Activated CD4-positive, alpha-beta memory T cell treated with anti-CD3 and anti-CD28 coated beads for 36 hours (primary cell): ENCODE measurements around the gene GMEB2. TPM values are rescaled to one million over a fixed set of nuclear protein-coding genes. Genes with fewer than 3 reads are reported as not detected.

Source experiments
- CTCF ChIA-PET: fragments of 350-600 bp; sonication (Branson Sonifier 250); formaldehyde crosslinking; loops from one replicate; lab custom pipeline; 2021; ENCODE audit warnings: antibody characterized with exemption, inconsistent platforms; lab: Charles Lee
- POLR2A ChIA-PET: fragments of 350-600 bp; sonication (Branson Sonifier 250); formaldehyde crosslinking; loops from one replicate; lab custom pipeline; 2021; ENCODE audit warnings: antibody characterized with exemption; lab: Charles Lee
- DNase-seq: peaks from one replicate; pipeline ENCODE4 v3.0.0-alpha.2; 2020
- H3K27ac Mint-ChIP-seq: one replicate; pipeline ENCODE4 v1.8.0; 2021; ENCODE audit warnings: mixed read lengths
- H3K27me3 Mint-ChIP-seq: one replicate; pipeline ENCODE4 v1.8.0; 2021; ENCODE audit warnings: mixed read lengths
- H3K36me3 Mint-ChIP-seq: one replicate; pipeline ENCODE4 v1.8.0; 2021; ENCODE audit warnings: mixed read lengths
- H3K4me1 Mint-ChIP-seq: one replicate; pipeline ENCODE4 v1.8.0; 2021; ENCODE audit warnings: low read depth, mixed read lengths
- H3K4me3 Mint-ChIP-seq: one replicate; pipeline ENCODE4 v1.8.0; 2021; ENCODE audit warnings: mild to moderate bottlenecking, mixed read lengths
- H3K9me3 Mint-ChIP-seq: one replicate; pipeline ENCODE4 v1.8.0; 2021; ENCODE audit warnings: mixed read lengths
- intact Hi-C: fragments of 100-400 bp; cut with micrococcal nuclease; formaldehyde crosslinking; loops from one replicate; pipeline ENCODE4 v1.15.1; 2023
- total RNA-seq, 2 experiments: library from RNA; stranded (reverse); gene quantifications; one replicate each; pipeline ENCODE4 v1.2.3, GENCODE V29; 2021

Gene GMEB2
- total RNA-seq, 2 experiments from 2014 or later: 13.6 to 14.0 TPM

DNA sequence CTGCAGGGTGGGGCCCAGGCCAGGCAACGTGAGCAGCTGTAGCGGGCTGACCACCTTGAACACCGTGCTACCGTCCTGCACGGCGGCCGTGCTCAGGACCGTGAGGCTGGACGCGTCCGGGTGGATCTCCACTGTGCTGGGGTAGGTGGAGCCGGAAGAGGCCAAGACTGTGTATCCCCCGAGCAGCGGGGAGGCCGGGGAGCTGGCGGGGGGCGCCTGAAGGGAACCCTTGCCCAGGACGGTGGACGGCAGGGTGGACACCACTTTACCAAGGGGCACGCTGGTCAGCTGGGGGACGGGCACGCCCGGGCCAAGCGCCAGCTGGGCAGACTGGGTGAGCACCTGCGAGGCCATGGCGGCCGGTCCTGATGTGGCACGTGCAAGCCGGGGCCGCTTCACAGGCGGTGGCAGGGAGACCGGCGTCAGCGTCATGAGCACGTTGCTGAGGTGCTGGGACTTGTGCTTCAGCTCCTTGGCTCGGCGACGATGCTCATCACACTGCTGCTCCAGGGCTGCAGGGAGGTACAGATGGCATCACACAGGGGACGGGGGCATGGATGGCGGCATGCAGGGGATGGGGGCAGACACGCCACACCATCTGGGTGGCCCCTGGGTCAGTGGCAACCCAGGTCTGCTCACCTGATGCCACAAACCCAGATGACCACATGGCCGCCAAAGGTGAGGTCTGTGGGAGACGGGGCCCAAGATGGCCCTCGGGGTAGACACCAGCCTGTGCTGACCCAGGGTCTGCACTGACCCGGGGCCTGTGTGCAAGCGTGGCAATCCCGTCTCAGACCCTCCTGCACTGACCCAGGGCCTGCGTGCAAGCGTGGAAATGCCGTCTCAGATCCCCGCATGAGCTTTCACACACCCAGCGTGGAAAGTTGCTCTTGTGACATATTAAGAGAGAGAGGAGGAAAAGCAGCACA is 36.4 kb downstream of the GMEB2 start:
- peaks cover 22% of the 10 kb centered on the region for H3K36me3 Mint-ChIP-seq
- POLR2A ChIA-PET: no interaction called here
- H3K4me1 Mint-ChIP-seq: no peaks in the 10 kb centered on the region
- no peaks in the 10 kb centered on the region for H3K27me3 Mint-ChIP-seq
- no peak overlapping the region for H3K4me3 Mint-ChIP-seq
- intact Hi-C loops: no loop called here
- CTCF ChIA-PET: interaction anchor here (0.6 kb wide), 1 partner anchor 21 kb away, joined by 4 read pairs; no protein-coding TSS in a partner anchor
- H3K27ac Mint-ChIP-seq: no peak overlapping the region
- no peak for DNase-seq
- H3K9me3 Mint-ChIP-seq: no peaks in the 10 kb centered on the region

GRCh38 chr20:63589261-63590217 is 37.4 kb downstream of the GMEB2 start:
- CTCF ChIA-PET: no interaction called here
- H3K4me3 Mint-ChIP-seq: no peak overlapping the region
- no peaks in the 10 kb centered on the region for H3K4me1 Mint-ChIP-seq
- no peaks in the 10 kb centered on the region for H3K9me3 Mint-ChIP-seq
- H3K27ac Mint-ChIP-seq: no peak overlapping the region
- no peaks in the 10 kb centered on the region for H3K27me3 Mint-ChIP-seq
- H3K36me3 Mint-ChIP-seq: peaks cover 19% of the 10 kb centered on the region
- intact Hi-C loops: no loop called here
- POLR2A ChIA-PET: no interaction called here
- DNase-seq: no peak

DNA sequence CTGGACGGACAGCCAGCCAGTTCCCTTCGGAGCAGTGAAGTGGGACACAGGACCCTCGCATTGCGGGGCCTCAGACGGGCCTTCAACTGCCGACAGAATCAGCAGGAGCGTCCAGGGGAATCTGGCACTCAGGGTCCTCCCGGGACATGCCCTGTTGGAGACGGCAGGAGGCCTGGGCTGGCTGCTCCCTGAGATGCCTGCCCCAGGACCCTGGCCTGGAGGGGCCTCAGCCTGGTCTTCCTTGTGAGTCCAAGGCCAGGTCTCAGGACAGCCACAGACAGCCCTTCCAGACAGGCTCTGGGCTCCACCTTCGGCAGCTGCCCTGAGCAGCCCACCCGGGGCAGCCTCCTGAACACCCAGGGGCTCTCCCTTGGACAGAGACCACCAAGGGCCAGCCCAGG is 38.3 kb downstream of the GMEB2 start:
- intact Hi-C loops: no loop called here
- POLR2A ChIA-PET: no interaction called here
- Mint-ChIP-seq H3K36me3 (peaks cover 19% of the 10 kb centered on the region), H3K27ac (no peak overlapping the region), H3K9me3 (no peaks in the 10 kb centered on the region), H3K4me1 (no peaks in the 10 kb centered on the region), H3K4me3 (no peak overlapping the region), H3K27me3 (no peaks in the 10 kb centered on the region)
- DNase-seq: no peak
- CTCF ChIA-PET: no interaction called here

DNA sequence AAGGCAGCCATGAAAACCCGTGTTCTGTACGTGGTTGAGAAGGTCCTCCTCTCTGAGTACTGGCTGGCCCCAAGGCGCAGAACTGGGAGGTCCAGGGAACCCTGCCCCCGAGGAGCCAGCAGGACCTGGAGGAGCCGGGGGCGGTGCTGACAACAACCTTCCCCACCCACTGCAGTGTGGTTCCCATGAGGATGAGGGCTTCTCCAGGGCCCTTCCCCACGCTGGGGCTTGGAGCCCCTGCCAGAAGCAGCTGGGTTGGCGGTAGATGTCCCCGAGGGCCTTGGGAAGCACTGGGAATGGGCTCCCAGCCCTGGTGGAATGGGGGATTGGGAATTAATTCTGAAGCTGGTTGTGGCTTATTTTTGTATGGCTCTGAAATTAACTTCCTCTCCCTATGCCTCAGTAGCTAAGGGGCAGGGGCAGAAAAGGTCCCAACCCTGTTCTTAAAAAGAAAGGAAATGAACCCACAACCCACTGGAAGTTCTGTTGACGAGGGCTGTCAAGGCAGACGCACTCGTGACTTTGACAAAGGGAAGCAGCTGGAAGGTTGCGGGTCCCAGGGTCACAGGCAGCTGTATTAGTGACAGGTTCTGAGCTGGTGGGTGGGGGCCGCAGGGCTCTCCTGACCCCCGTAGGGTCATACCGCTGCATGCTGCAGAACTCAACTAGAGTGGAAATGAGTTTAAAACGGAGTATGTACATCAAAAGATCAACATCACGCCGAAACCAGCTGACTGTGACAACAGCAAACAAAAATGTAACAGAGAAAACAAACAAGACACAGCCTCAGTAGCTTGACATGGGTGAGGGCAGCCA is 38.9 kb downstream of the GMEB2 start:
- intact Hi-C loops: no loop called here
- DNase-seq: no peak
- no peaks in the 10 kb centered on the region for H3K9me3 Mint-ChIP-seq
- H3K27me3 Mint-ChIP-seq: no peaks in the 10 kb centered on the region
- no peak overlapping the region for H3K4me3 Mint-ChIP-seq
- CTCF ChIA-PET: no interaction called here
- H3K27ac Mint-ChIP-seq: no peak overlapping the region
- H3K4me1 Mint-ChIP-seq: no peaks in the 10 kb centered on the region
- peaks cover 14% of the 10 kb centered on the region for H3K36me3 Mint-ChIP-seq
- POLR2A ChIA-PET: no interaction called here

DNA sequence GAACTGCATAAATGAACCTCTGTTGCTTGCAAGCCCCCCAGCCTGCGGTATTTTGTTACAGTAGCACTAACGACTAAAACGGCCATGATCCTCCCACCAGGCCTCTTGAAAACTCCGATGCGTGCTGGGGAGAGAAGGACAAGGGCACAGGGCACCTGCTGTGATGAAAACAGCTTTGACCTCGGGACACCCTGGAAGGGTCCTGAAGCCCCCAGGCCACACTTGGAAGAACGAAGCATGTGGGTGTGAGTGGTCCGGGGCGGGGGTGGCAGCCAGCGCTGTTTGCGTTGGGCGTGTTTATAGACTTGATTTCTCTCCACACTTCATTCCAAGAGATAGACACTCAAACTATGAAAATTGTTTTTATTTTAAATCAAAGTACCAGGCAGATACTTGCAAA is 39.6 kb downstream of the GMEB2 start:
- POLR2A ChIA-PET: no interaction called here
- no peak overlapping the region for H3K27ac Mint-ChIP-seq
- no peak for DNase-seq
- H3K4me3 Mint-ChIP-seq: no peak overlapping the region
- intact Hi-C loops: no loop called here
- no peaks in the 10 kb centered on the region for H3K9me3 Mint-ChIP-seq
- no peaks in the 10 kb centered on the region for H3K27me3 Mint-ChIP-seq
- CTCF ChIA-PET: no interaction called here
- H3K4me1 Mint-ChIP-seq: no peaks in the 10 kb centered on the region
- peaks cover 14% of the 10 kb centered on the region for H3K36me3 Mint-ChIP-seq

GRCh38 chr20:63586797-63587196 is 40.1 kb downstream of the GMEB2 start:
- Mint-ChIP-seq H3K27ac (no peak overlapping the region), H3K4me1 (no peaks in the 10 kb centered on the region), H3K9me3 (no peaks in the 10 kb centered on the region), H3K27me3 (no peaks in the 10 kb centered on the region), H3K4me3 (no peak overlapping the region), H3K36me3 (peaks cover 14% of the 10 kb centered on the region)
- no peak for DNase-seq
- ChIA-PET POLR2A (interaction anchor here (0.7 kb wide), 1 partner anchor 18 kb away, joined by 4 read pairs; no protein-coding TSS in a partner anchor), CTCF (no interaction called here)
- intact Hi-C loops: no loop called here

DNA sequence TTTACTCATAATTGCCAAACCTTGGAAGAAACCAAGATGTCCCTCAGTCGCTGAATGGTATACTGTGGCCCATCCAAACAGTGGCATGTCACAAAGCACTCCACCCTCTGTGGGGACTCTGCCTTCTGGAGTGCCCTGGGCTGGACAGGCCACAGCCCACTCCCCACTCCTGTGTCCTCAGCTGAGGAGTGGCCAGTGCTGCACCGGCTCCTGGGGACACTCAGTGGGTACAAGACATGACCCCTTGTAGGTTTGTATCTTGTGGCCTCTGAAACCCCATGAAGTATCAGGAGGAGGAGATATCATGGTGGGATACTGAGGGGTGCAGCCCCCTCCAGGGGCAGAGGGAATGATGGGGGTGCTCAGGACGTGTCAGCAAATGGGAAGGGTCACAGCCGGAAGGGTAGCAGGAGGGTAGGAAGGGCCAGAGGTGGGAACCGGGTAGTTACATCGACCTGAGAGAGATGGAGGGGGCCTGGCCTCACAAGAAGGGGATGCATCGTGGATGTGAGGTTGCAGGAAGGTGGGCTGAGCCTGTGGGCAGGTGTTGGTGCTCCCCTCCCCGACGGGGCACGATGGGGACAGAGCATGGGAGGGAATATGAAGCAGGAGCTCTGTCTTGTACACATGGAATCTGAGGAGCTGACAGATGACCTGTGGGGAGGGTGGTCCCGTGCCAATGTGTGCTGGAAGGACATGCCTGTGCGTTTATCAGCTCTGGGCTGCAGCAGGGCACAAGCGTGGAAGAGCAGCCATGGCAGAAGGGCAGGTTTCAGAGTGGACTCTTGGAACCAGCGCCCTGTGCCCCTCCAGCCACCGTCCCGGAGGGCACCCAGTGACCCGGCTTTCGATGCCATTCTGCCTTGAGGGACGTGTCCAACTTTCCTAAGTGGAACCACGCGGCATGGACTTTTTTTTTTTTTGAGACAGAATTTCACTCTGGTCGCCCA is 41.0 kb downstream of the GMEB2 start:
- CTCF ChIA-PET: no interaction called here
- Mint-ChIP-seq H3K9me3 (no peaks in the 10 kb centered on the region), H3K27me3 (no peaks in the 10 kb centered on the region), H3K36me3 (peaks cover 11% of the 10 kb centered on the region), H3K4me1 (no peaks in the 10 kb centered on the region), H3K4me3 (no peak overlapping the region), H3K27ac (no peak overlapping the region)
- intact Hi-C loops: no loop called here
- no peak for DNase-seq
- POLR2A ChIA-PET: interaction anchor here (0.7 kb wide), 1 partner anchor 18 kb away, joined by 4 read pairs; no protein-coding TSS in a partner anchor

- no peaks in the 10 kb centered on the region for H3K9me3 Mint-ChIP-seq
- no peak overlapping the region for H3K27ac Mint-ChIP-seq
- DNase-seq: no peak
- H3K4me1 Mint-ChIP-seq: no peaks in the 10 kb centered on the region
- intact Hi-C loops: no loop called here
- no peaks in the 10 kb centered on the region for H3K27me3 Mint-ChIP-seq
- H3K4me3 Mint-ChIP-seq: no peak overlapping the region
- no peaks in the 10 kb centered on the region for H3K36me3 Mint-ChIP-seq
- ChIA-PET CTCF (interaction anchor here (1.0 to 1.3 kb wide), 2 partner anchors 45 to 86 kb away, joined by 3 to 5 read pairs; partner anchors contain the start of gene PTK6), POLR2A (interaction anchor here (1.1 kb wide), 1 partner anchor 59 kb away, joined by 3 read pairs; no protein-coding TSS in a partner anchor)
These were observed 44.4 kb downstream of the GMEB2 start for GRCh38 chr20:63582382-63583063.

GRCh38 chr20:63580796-63581461 is 46.0 kb downstream of the GMEB2 start:
- ChIA-PET POLR2A (no interaction called here), CTCF (interaction anchor here (1.0 kb wide), 1 partner anchor 43 kb away, joined by 5 read pairs; the partner anchor contains the start of gene PTK6)
- Mint-ChIP-seq H3K4me3 (no peak overlapping the region), H3K27ac (no peak overlapping the region), H3K27me3 (peaks cover 2% of the 10 kb centered on the region), H3K4me1 (no peaks in the 10 kb centered on the region), H3K36me3 (no peaks in the 10 kb centered on the region), H3K9me3 (no peaks in the 10 kb centered on the region)
- peak; percentile 84 for DNase-seq
- intact Hi-C loops: no loop called here
